ENCODE results near the gene RPEL1.

- TF ChIP-seq POLR2A (IDR thresholded peaks at IDR 0.05) (no peak), CTCF (IDR thresholded peaks at IDR 0.05) (no peak)
Measured at GRCh38 chr10:103203466-103203865, 42.2 kb upstream of the RPEL1 start.

Data from prostate gland (tissue), 2 donors.